HFF-Myc (cell line): ENCODE measurements around the gene DPYSL3.
"Not testable (repeated sequence)": the region's sequence is repeated elsewhere in the genome, so short reads cannot be mapped to it uniquely, and the experiment has no call there.

Experiments used
- DNase-seq: peaks from one replicate; pipeline ENCODE4 v3.0.0-alpha.2; 2011; ENCODE audit warnings: low read depth; ENCODE audit errors: extremely low read depth
- H3K4me3 ChIP-seq: replicated peaks from 2 replicates; pipeline ENCODE4 v1.5.1; 2011; ENCODE audit warnings: low read depth, mild to moderate bottlenecking, control low read depth, low read length
- TF ChIP-seq, protein P1 (sequence below): IDR thresholded peaks from 2 replicates; pipeline ENCODE4 v1.5.1; 2012; ENCODE audit warnings: mild to moderate bottlenecking, low read depth, low read length, control low read depth; ENCODE audit errors: missing control alignments

Gene DPYSL3

DNA sequence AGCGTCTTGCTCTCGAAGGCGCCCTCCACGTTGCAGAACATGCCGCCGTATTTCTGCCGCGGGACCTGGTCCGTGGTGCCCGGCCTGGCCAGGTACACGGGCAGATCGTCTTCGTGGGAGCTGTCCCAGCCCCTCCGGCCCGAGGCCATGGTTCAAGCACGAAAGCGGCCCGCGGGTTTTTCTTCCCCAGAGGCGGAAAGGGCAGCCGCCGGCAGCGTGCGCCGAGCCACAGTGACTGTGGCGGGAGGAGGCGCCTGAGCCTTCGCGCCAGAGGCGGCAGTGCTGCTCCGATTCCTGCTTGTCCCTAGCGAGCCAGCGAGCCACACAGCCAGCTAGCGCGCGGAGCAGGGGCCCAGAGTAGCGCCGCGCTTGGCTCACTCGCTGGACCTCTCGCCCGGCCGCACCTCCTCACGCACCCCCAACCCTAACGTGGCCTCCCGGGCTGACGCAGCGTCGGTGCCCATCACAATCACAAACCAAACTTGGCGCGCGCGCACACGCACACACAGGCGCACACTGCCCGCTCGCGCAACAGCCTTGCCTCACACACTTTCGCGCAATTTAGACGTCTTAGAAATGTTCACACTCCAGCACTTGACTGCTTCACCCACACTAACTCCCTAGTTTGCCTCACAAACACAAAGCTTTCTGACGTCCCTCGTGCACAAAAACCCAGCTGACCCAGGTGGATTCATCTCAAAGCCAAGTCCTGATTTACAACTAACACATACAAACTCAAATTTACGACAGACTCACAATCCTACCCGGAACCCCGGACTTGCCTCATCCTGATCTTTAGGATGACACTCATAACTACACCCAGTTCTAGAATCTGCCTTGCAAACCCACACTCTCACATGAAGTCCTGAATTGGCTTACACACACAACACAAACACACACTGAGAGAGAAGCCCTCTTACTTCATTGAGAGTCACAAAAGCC lies at the start of gene DPYSL3:
Gene DPYSL3, minus strand, starts transcription at position 359 of the 942 bp plus-strand sequence. Its CDS starts 210 bp downstream, at position 149.
- DNase-seq = no peak
- TF ChIP-seq, protein P1, sequence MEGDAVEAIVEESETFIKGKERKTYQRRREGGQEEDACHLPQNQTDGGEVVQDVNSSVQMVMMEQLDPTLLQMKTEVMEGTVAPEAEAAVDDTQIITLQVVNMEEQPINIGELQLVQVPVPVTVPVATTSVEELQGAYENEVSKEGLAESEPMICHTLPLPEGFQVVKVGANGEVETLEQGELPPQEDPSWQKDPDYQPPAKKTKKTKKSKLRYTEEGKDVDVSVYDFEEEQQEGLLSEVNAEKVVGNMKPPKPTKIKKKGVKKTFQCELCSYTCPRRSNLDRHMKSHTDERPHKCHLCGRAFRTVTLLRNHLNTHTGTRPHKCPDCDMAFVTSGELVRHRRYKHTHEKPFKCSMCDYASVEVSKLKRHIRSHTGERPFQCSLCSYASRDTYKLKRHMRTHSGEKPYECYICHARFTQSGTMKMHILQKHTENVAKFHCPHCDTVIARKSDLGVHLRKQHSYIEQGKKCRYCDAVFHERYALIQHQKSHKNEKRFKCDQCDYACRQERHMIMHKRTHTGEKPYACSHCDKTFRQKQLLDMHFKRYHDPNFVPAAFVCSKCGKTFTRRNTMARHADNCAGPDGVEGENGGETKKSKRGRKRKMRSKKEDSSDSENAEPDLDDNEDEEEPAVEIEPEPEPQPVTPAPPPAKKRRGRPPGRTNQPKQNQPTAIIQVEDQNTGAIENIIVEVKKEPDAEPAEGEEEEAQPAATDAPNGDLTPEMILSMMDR = peak; percentile 10
- H3K4me3 ChIP-seq = peak within 1 kb of the TSS; percentile 90

- no peak overlapping the region for H3K4me3 ChIP-seq
- TF ChIP-seq, protein P1 = peak; percentile 81
- peak; percentile 61 for DNase-seq
These were observed 49.0 kb upstream of the DPYSL3 start for GRCh38 chr5:147558826-147559225.

GRCh38 chr5:147557876-147558745 lies 48.2 kb upstream of the DPYSL3 start:
- no peak overlapping the region for H3K4me3 ChIP-seq
- TF ChIP-seq, protein P1 = no peak
- DNase-seq = no peak

- TF ChIP-seq, protein P1 = no peak
These were observed 45.3 kb upstream of the DPYSL3 start for GRCh38 chr5:147555176-147555575.

DNA sequence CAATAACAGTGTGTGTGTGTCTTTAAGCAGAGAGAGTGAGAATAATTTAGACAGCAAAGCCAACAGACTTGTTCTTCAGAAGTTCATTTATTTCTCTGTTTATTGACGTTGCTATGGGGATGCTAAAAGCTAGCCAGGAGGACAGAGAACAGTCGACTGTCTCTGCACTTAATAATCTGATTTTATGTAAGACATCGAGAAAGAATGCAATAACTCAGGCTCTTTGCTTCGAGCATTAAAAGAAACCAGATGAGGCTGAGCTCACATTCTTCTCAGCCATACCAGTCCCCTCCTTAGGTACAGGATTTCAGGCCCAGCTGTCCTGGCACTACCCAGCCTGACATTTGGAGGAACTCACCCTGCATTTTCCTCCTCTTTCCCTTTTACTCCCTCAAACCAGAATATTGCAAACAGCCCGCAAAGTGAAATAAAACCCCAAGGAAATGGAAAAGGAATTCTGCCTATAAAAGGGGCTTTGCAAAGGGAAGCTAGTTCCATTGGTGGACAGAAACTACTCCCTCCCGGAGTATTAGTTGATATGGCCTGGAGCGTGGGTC lies 44.5 kb upstream of the DPYSL3 start:
- TF ChIP-seq, protein P1 = no peak
- no peak overlapping the region for H3K4me3 ChIP-seq
- DNase-seq = peak; percentile 89

More at GRCh38 chr5:147555176-147555575, 45.3 kb upstream of the DPYSL3 start:
- DNase-seq = no peak
- no peak overlapping the region for H3K4me3 ChIP-seq

- not testable (repeated sequence) for DNase-seq, H3K4me3 ChIP-seq
These were observed 43.9 kb upstream of the DPYSL3 start for GRCh38 chr5:147553817-147554216.
